GM23338 (cell line): ENCODE results near the gene TET2.

Experiments used
- EZH2 ChIP-seq: fragments of 200-600 bp; sonication (generic); IDR thresholded peaks from one replicate; pipeline ENCODE4 v1.8.0; 2017; ENCODE audit warnings: antibody characterized with exemption, mild to moderate bottlenecking, low read depth; ENCODE audit not compliant: unreplicated experiment
- EZH2phosphoT487 ChIP-seq: fragments of 200-600 bp; sonication (generic); IDR thresholded peaks from one replicate; pipeline ENCODE4 v1.8.1; 2018; ENCODE audit warnings: antibody characterized with exemption; ENCODE audit not compliant: unreplicated experiment
- JUNB ChIP-seq: IDR thresholded peaks from one replicate; pipeline ENCODE4 v1.6.1; 2016; ENCODE audit warnings: antibody characterized with exemption; ENCODE audit not compliant: unreplicated experiment
- NANOG ChIP-seq: IDR thresholded peaks from 2 replicates; pipeline ENCODE4 v1.6.1; 2016; ENCODE audit warnings: antibody characterized with exemption, borderline replicate concordance
- POLR2AphosphoS5 ChIP-seq: IDR thresholded peaks from 2 replicates; pipeline ENCODE4 v1.6.1; 2016; ENCODE audit warnings: antibody characterized with exemption, low read depth
- STAT1 ChIP-seq: IDR thresholded peaks from one replicate; pipeline ENCODE4 v1.6.1; 2016; ENCODE audit warnings: antibody characterized with exemption; ENCODE audit not compliant: unreplicated experiment
- TF ChIP-seq, protein P1 (sequence below), 2 experiments: fragments of 200-600 bp in 1 of 2; sonication (generic) in 1 of 2; conservative IDR thresholded peaks; 2 replicates each; pipeline versions ENCODE4 v1.5.1 to v1.6.1; 2016 to 2017; ENCODE audit warnings: antibody characterized with exemption in 2 of 2, low read depth in 2 of 2, mild to moderate bottlenecking in 2 of 2, moderate library complexity in 1 of 2

DNA sequence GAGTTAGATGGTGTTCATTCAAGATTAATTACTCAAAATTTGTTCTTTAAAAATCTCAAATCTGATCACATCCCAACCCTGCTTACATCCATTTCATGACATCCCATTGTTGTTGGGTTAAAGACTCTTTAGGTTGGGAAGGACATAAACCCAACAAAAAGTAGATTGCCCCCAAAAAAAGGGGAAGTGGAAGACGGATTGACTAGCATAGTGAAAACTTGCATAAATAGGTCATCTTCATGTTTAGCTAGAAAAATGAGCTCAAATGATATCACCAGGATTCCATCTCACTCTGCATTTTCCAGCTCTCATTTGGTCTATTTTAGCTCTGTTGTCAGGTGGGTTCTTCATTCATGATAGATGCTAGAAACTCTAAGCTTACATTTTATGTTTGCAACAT, 18.5 kb upstream of the TET2 start:
- TF ChIP-seq POLR2AphosphoS5 (no peak), NANOG (no peak), STAT1 (no peak), EZH2 (no peak), EZH2phosphoT487 (no peak), JUNB (no peak)
- TF ChIP-seq, protein P1, sequence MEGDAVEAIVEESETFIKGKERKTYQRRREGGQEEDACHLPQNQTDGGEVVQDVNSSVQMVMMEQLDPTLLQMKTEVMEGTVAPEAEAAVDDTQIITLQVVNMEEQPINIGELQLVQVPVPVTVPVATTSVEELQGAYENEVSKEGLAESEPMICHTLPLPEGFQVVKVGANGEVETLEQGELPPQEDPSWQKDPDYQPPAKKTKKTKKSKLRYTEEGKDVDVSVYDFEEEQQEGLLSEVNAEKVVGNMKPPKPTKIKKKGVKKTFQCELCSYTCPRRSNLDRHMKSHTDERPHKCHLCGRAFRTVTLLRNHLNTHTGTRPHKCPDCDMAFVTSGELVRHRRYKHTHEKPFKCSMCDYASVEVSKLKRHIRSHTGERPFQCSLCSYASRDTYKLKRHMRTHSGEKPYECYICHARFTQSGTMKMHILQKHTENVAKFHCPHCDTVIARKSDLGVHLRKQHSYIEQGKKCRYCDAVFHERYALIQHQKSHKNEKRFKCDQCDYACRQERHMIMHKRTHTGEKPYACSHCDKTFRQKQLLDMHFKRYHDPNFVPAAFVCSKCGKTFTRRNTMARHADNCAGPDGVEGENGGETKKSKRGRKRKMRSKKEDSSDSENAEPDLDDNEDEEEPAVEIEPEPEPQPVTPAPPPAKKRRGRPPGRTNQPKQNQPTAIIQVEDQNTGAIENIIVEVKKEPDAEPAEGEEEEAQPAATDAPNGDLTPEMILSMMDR (conservative IDR thresholded peaks at IDR 0.05; ENCODE audit: low read depth in 2 of 2): no peak
